GM11168 (cell line): ENCODE measurements around the gene TMEM120B.

ENCODE experiments used
- in situ Hi-C: fragments of 300-500 bp; cut with MboI; formaldehyde crosslinking; loops from one replicate; pipeline ENCODE4 v1.12.0; 2022; ENCODE audit warnings: low sequenced_read_pairs; ENCODE audit not compliant: unreplicated experiment

The TMEM120B gene

GRCh38 chr12:121799842-121800693 lies 87.5 kb downstream of the TMEM120B start:
- in situ Hi-C loops, result loop anchor here (10.0 kb wide), 1 partner anchor 105 kb away; no protein-coding TSS in a partner anchor

GRCh38 chr12:121800694-121801594 lies 88.4 kb downstream of the TMEM120B start:
- in situ Hi-C loops, result no loop called here

GRCh38 chr12:121801595-121802484 lies 89.3 kb downstream of the TMEM120B start:
- in situ Hi-C loops, result no loop called here

GRCh38 chr12:121802485-121802842 lies 89.9 kb downstream of the TMEM120B start:
- in situ Hi-C loops, result no loop called here

DNA sequence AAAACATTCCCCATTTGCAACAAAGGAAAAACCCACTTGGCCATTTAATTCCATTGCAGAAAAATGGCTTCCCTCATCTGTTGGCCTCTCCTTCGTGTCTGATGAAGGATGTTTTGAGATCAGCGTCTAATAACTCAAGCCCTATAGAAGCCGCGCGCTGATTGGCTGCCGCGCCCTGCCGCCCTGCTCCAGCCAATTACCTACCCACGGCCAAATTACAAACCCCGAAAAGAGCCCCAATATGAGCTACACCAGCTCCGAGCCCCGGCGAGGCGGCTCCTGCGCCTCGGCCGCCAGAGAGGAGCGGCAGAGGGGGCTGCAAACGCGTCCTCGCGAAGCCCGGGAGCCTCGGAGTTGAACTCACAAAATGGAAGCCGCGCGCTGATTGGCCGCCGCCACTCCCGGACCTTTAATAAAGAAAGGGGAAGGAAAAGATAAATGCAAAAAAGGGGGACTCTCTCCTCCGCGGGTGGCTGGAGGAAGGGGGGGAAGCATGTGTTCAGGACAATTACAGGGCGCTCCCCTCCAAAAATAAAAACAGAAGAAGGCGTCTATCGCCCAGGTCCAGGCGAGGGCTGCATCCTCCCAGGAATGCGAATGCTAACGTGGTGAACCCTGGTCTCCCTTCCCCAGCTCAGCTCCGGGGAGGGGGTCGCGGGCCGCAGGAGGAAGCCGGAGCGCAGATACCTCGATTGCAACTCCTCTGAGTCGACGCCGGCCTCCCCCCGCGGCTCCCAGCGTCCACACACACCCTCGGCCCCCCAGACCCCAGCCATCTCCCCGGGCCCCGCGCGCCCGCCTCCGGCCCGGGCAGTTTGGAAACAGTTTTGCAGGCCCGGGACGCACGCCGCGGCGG lies 90.5 kb downstream of the TMEM120B start:
- in situ Hi-C loops, result no loop called here

GRCh38 chr12:121803861-121804416 lies 91.4 kb downstream of the TMEM120B start, which contains the start of gene SETD1B:
Gene SETD1B (plus strand): TSS chr12:121804009. CDS start chr12:121804738, 729 bp downstream.
- in situ Hi-C loops, result no loop called here

DNA sequence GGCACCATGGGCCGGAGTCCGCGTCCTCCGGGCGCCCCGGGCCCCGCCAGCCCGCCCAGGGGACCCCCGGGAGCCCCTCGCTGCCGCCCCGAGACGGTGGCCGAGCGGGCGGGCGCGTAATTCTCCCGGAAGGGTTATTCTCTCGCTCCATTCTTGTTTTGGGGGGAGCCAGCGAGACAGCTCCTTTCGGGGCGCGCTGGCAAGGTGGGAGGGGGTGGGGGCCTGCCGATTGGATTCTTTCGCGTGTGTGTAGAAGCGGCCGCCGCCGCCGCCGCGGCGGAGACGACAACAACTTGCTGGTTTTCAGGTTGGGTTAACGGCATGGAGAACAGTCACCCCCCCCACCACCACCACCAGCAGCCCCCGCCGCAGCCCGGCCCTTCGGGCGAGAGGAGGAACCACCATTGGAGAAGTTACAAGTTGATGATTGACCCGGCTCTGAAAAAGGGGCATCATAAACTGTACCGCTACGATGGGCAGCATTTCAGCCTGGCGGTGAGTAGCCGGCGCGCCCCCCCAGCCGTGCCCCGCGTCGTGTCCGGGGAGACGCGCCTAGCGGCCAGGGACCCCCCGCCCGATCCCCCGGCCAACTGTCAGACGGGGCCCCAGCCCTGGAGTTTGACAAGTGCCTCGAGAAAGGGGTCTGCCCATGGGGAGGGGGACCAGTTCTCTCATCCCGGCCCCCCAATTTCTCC lies 92.0 kb downstream of the TMEM120B start:
- in situ Hi-C loops, result no loop called here

GRCh38 chr12:121805171-121806008 lies 92.8 kb downstream of the TMEM120B start:
- in situ Hi-C loops, result no loop called here

DNA sequence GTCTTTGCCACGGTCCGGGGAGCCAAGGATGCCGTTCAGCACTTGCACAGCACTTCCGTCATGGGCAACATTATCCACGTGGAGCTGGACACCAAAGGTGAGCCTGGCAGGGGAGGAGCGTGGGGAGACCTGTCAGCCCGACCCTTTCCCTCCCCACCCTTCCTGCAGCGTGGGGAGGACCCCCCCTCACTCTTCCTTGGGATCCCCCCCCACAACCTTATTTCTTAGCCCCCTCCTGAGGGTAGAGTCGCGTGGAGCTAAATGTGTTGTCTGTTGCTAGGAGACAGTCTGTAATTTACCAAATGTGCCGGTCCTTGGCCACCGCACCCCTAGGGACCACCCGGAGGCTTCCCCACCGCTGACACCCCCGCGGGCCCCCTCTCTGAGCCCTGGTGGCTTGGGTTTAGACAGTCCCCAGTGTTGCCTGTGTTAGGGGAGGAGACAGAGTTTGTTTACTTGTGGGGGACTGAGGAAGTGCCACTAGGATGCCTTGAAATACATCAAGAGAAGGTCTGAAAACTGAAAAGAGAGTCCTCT lies 93.5 kb downstream of the TMEM120B start:
- in situ Hi-C loops, result no loop called here

DNA sequence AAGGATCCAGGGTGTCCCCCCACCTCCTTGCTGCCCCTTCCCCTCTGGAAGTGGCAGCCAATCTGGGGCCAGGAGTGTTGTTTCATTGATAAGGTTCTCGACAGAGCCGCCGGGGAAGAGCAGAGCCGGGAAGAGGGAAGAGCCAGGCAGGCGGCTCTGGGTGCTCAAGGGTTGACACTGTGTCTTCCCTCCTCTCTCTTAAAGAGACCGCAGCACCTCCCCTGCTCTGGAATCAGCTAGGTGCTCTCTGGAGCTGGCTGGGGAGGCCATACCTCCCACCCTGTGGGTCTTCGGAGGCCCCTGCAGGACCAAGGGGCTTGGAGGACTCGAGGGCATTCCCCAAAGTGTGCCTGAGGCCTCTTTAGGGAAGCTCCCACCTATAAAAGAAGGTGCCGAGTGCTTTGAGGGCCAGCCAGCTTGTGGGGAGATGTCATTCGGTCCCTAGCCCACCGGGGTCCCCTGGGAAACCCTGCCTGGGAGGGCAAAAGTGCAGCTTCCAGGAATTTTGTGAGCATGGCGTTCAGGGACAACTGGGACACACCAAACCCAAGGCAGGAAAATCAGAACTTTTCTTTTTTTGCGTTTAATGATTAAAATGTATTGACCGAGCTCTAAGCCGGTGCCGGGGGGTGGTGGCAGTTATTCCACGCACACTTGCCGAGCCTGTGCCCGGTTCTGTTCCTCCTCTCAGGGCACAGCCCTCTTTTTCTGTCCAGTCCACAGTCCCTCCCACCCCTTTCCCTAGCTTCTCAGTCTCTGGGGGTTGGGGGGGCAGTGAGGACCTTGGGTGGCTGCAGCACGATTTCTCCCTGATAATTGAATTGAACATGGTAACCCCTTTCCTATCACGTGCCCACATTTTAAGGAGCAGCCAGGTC lies 94.2 kb downstream of the TMEM120B start:
- in situ Hi-C loops, result no loop called here

DNA sequence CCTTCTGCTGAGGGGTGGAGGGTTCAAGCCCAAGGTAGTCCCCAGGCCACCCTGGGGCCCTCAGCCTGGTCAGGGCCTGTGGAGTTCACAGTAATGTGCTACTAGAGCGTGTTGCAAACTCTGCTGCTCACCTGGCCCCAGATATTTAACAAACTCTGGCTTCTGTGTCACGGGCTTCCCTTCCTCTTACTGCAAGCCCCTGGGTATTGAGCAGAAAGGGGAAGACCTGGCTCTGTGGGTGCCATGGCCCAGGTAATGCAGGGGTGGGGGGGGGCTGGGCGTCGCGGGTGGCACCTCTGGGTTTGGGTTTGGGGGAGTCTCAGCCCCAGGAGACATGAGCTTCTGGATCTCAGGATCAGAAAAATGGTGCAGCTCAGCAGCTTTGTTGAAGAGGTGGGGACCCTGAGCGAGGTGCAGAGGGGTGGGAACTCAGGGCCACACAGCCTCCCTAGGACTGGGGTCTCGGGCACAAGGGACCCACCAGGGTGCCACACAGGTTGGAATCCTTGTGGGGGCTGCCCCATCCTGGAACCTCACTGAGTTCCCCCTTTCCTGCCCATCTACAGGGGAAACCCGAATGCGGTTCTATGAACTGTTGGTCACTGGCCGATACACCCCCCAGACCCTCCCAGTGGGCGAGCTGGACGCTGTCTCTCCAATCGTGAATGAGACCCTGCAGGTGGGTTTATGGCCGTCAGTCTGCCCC lies 95.2 kb downstream of the TMEM120B start:
- in situ Hi-C loops, result no loop called here

- in situ Hi-C loops, result no loop called here
These were observed 96.1 kb downstream of the TMEM120B start for GRCh38 chr12:121808623-121809022.

GRCh38 chr12:121809712-121810116 lies 97.2 kb downstream of the TMEM120B start:
- in situ Hi-C loops, result no loop called here

- in situ Hi-C loops, result no loop called here
These were observed 97.8 kb downstream of the TMEM120B start for GRCh38 chr12:121810234-121810817.

- in situ Hi-C loops, result no loop called here
These were observed 98.4 kb downstream of the TMEM120B start for GRCh38 chr12:121810833-121811433.
